ENCODE results near the gene ELK1.

Gene ELK1

GRCh38 chrX:47619486-47620302 lies 30.7 kb downstream of the ELK1 start, which contains the start of gene SYN1 (continued):
- TF ChIP-seq, protein P1, sequence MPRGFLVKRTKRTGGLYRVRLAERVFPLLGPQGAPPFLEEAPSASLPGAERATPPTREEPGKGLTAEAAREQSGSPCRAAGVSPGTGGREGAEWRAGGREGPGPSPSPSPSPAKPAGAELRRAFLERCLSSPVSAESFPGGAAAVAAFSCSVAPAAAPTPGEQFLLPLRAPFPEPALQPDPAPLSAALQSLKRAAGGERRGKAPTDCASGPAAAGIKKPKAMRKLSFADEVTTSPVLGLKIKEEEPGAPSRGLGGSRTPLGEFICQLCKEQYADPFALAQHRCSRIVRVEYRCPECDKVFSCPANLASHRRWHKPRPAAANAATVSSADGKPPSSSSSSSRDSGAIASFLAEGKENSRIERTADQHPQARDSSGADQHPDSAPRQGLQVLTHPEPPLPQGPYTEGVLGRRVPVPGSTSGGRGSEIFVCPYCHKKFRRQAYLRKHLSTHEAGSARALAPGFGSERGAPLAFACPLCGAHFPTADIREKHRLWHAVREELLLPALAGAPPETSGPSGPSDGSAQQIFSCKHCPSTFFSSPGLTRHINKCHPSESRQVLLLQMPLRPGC (tag by site-specific recombination; IDR thresholded peaks at IDR 0.05) = 0 out of 2 replicates have a peak, but pooled peaks have one; percentile 30
- TF ChIP-seq SP2 (tag by site-specific recombination; IDR thresholded peaks at IDR 0.05) (no peak), ZBTB8A (tag by site-specific recombination; IDR thresholded peaks at IDR 0.05) (peak; percentile 82), ZSCAN16 (tag by site-specific recombination; IDR thresholded peaks at IDR 0.05) (no peak), KLF9 (tag by site-specific recombination; IDR thresholded peaks at IDR 0.05; ENCODE audit: low read depth) (0 out of 2 replicates have a peak, but pooled peaks have one; percentile 20), ZNF791 (tag by site-specific recombination; IDR thresholded peaks at IDR 0.05) (no peak), YY2 (tag by site-specific recombination; IDR thresholded peaks at IDR 0.05) (0 out of 2 replicates have a peak, but pooled peaks have one; percentile 41), HOXC10 (CRISPR knock-in tag; IDR thresholded peaks at IDR 0.05) (no peak), ZFHX2 (tag by site-specific recombination; conservative IDR thresholded peaks at IDR 0.05) (peak; percentile 82), KLF1 (tag by site-specific recombination; IDR thresholded peaks at IDR 0.05) (no peak), ZNF654 (tag by site-specific recombination; IDR thresholded peaks at IDR 0.05; ENCODE audit: low read depth) (no peak), ZNF433 (tag by site-specific recombination; IDR thresholded peaks at IDR 0.05; ENCODE audit: low read depth) (no peak), ZNF221 (tag by site-specific recombination; IDR thresholded peaks at IDR 0.05; ENCODE audit: borderline replicate concordance) (no peak), IKZF3 (tag by site-specific recombination; IDR thresholded peaks at IDR 0.05) (no peak), ZNF76 (tag by site-specific recombination; IDR thresholded peaks at IDR 0.05; ENCODE audit: borderline replicate concordance, low read depth) (peak; percentile 40; the same call in 1 of the 2 replicates), ZNF518A (tag by site-specific recombination; conservative IDR thresholded peaks at IDR 0.05; ENCODE audit: low read depth) (no peak), ZNF610 (tag by site-specific recombination; IDR thresholded peaks at IDR 0.05; ENCODE audit: borderline replicate concordance) (no peak), ZNF239 (tag by site-specific recombination; IDR thresholded peaks at IDR 0.05) (no peak), ZNF394 (tag by site-specific recombination; IDR thresholded peaks at IDR 0.05; ENCODE audit: borderline replicate concordance) (no peak), ZNF768 (tag by site-specific recombination; IDR thresholded peaks at IDR 0.05) (no peak), YY1 (tag by site-specific recombination; IDR thresholded peaks at IDR 0.05) (0 out of 2 replicates have a peak, but pooled peaks have one; percentile 11), SETDB1 (IDR thresholded peaks at IDR 0.05; ENCODE audit: insufficient read length, low read length) (no peak), ZBTB17 (tag by site-specific recombination; IDR thresholded peaks at IDR 0.05) (no peak), ZBTB26 (tag by site-specific recombination; optimal IDR thresholded peaks at IDR 0.05) (peak; percentile 90), ZNF629 (tag by site-specific recombination; IDR thresholded peaks at IDR 0.05) (peak; percentile 97), ZNF837 (tag by site-specific recombination; IDR thresholded peaks at IDR 0.05) (no peak), ZNF501 (tag by site-specific recombination; IDR thresholded peaks at IDR 0.05) (no peak), ZBTB21 (tag by site-specific recombination; IDR thresholded peaks at IDR 0.05) (peak; percentile 68; the same call in 1 of the 2 replicates)
- TF ChIP-seq, protein P2, sequence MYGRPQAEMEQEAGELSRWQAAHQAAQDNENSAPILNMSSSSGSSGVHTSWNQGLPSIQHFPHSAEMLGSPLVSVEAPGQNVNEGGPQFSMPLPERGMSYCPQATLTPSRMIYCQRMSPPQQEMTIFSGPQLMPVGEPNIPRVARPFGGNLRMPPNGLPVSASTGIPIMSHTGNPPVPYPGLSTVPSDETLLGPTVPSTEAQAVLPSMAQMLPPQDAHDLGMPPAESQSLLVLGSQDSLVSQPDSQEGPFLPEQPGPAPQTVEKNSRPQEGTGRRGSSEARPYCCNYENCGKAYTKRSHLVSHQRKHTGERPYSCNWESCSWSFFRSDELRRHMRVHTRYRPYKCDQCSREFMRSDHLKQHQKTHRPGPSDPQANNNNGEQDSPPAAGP (tag by site-specific recombination; IDR thresholded peaks at IDR 0.05) = 0 out of 2 replicates have a peak, but pooled peaks have one; percentile 25
- TF ChIP-seq, protein P3, sequence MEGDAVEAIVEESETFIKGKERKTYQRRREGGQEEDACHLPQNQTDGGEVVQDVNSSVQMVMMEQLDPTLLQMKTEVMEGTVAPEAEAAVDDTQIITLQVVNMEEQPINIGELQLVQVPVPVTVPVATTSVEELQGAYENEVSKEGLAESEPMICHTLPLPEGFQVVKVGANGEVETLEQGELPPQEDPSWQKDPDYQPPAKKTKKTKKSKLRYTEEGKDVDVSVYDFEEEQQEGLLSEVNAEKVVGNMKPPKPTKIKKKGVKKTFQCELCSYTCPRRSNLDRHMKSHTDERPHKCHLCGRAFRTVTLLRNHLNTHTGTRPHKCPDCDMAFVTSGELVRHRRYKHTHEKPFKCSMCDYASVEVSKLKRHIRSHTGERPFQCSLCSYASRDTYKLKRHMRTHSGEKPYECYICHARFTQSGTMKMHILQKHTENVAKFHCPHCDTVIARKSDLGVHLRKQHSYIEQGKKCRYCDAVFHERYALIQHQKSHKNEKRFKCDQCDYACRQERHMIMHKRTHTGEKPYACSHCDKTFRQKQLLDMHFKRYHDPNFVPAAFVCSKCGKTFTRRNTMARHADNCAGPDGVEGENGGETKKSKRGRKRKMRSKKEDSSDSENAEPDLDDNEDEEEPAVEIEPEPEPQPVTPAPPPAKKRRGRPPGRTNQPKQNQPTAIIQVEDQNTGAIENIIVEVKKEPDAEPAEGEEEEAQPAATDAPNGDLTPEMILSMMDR (tag by site-specific recombination; IDR thresholded peaks at IDR 0.05) = peak; percentile 40; the same call in 1 of the 2 replicates
